Measurements from ENCODE around the gene ARHGAP36. TPM values are rescaled to one million over a fixed set of nuclear protein-coding genes. Genes with fewer than 3 reads are reported as not detected.

ARHGAP36 gene
- polyA plus RNA-seq, 2 of the 4 experiments (the other 2 are of a cell fraction), result not detected

DNA sequence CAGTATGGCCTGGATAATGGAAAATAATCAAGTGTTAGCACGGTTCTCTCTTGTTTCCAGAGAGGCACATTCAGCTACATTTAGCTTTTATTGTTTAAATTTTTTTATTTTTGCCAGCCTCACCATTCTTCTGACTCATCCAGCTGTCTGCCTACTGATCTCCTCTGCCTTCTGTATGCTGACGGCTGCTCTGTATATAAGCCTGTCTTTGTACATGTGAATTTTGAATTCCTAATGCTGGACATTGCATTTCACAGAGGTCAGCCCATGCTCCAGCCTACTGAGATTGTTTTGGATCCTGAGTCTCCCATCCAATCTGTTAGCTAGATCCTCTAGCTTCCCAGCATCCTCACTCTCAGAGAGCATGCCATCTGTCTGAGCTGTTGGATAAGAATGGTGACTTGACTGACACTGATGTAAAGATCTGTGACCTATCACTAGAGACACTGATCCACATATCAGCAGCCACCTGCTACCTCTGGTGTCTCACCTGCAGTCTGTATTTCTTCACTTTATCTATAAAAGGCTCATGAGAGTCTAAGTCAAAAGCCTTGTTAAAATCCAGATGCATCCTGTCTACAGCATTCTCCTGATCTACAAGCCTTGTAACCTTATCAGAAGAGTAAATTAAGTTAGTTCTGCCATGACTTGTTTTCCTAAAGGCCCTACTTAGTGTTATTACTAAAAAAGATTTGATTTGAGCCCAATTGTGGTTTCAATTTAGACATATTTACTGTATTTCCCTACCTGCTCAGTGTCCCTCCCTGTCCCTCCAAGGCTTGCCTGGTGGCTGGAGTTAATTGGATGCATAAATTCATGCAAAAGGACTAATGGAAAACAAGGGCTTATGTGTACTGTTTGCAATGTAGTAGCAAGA lies 25.6 kb upstream of the ARHGAP36 start:
- DNase-seq (ENCODE audit: low read depth in 1 of 2, low spot score in 1 of 2), result no peak
- ATAC-seq, result no peak
- H3K4me1 ChIP-seq, result no peaks in the 10 kb centered on the region
- no peak overlapping the region for H3K4me2 ChIP-seq
- TF ChIP-seq RFX5 (IDR thresholded peaks at IDR 0.05) (no peak), MAZ (IDR thresholded peaks at IDR 0.05; ENCODE audit: borderline replicate concordance, low read depth, low read length) (no peak), TFCP2L1 (CRISPR knock-in tag; IDR thresholded peaks at IDR 0.05) (no peak), HEYL (CRISPR knock-in tag; IDR thresholded peaks at IDR 0.05) (no peak), RNF2 (IDR thresholded peaks at IDR 0.05; ENCODE audit: borderline replicate concordance, low read depth) (no peak), NFE2L2 (conservative IDR thresholded peaks at IDR 0.05; ENCODE audit: low read length) (no peak), REST (IDR thresholded peaks at IDR 0.05) (no peak)
- ChIA-PET CTCF (interaction anchor here (1.2 to 1.8 kb wide), 2 partner anchors 36 to 38 kb away, joined by 3 to 4 read pairs; no protein-coding TSS in a partner anchor), POLR2A (no interaction called here)
- no peak overlapping the region for H3K27ac ChIP-seq
- WGBS (ENCODE audit: missing lambda C conversion rate), result 0% methylated on average over 2 of the region's 2 CpGs
- H3K9me3 ChIP-seq, result no peaks in the 10 kb centered on the region
- H3K4me3 ChIP-seq, result no peak overlapping the region
- FAIRE-seq, result no peak

- no peak for TF ChIP-seq EHMT2 (IDR thresholded peaks at IDR 0.05; ENCODE audit: low read depth)
- TF ChIP-seq, protein P1, sequence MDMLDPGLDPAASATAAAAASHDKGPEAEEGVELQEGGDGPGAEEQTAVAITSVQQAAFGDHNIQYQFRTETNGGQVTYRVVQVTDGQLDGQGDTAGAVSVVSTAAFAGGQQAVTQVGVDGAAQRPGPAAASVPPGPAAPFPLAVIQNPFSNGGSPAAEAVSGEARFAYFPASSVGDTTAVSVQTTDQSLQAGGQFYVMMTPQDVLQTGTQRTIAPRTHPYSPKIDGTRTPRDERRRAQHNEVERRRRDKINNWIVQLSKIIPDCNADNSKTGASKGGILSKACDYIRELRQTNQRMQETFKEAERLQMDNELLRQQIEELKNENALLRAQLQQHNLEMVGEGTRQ (IDR thresholded peaks at IDR 0.05), result no peak
- no peak for TF ChIP-seq POLR2A (IDR thresholded peaks at IDR 0.05; ENCODE audit: low read length)
- no peak for TF ChIP-seq RCOR1 (IDR thresholded peaks at IDR 0.05; ENCODE audit: low read depth, low read length)
- TF ChIP-seq CHD4 (IDR thresholded peaks at IDR 0.05; ENCODE audit: borderline replicate concordance), result no peak
- TF ChIP-seq, protein P2, sequence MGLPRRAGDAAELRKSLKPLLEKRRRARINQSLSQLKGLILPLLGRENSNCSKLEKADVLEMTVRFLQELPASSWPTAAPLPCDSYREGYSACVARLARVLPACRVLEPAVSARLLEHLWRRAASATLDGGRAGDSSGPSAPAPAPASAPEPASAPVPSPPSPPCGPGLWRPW (IDR thresholded peaks at IDR 0.05), result no peak
- CTCF ChIA-PET, result no interaction called here
- Histone ChIP-seq H3K4me1 (no peaks in the 10 kb centered on the region), H3K9me3 (no peaks in the 10 kb centered on the region), H3K4me3 (no peak overlapping the region), H3K4me2 (no peak overlapping the region), H3K27ac (no peak overlapping the region)
- 22% methylated on average over 7 of the region's 7 CpGs for WGBS (ENCODE audit: missing lambda C conversion rate)
- FAIRE-seq (no peak), ATAC-seq (no peak), DNase-seq (ENCODE audit: low read depth in 1 of 2, low spot score in 1 of 2) (no peak)
- POLR2A ChIA-PET, result no interaction called here
Observed at GRCh38 chrX:131034063-131034462, 24.1 kb upstream of the ARHGAP36 start.

DNA sequence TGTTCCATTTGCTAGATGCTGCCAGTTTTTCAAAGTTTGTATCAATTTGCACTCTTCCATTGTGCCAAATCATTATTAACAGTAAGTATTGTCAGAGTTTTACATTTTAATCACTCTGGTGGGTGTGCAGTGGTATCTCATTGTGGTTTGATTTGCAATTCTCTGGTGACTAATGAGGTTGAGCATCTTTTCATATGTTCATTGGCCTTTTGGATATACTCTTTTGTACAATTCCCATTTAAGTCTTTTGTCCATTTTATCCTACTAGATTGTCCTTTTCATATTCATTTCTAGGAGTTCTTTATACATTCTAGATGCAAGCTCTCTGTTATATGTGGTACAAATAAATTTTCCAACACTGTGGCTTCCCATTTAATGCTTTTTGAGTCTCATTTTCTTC lies 17.4 kb upstream of the ARHGAP36 start:
- FAIRE-seq (no peak), DNase-seq (ENCODE audit: low read depth in 1 of 2, low spot score in 1 of 2) (no peak), ATAC-seq (no peak)
- POLR2A ChIA-PET, result no interaction called here
- CTCF ChIA-PET, result no interaction called here
- H3K4me2 ChIP-seq, result no peak overlapping the region
- TF ChIP-seq MAZ (IDR thresholded peaks at IDR 0.05; ENCODE audit: borderline replicate concordance, low read depth, low read length) (no peak), POLR2A (IDR thresholded peaks at IDR 0.05; ENCODE audit: low read length) (no peak), NR3C1 (IDR thresholded peaks at IDR 0.05) (no peak), FOSL2 (IDR thresholded peaks at IDR 0.05) (no peak), FOSL2 (CRISPR knock-in tag; IDR thresholded peaks at IDR 0.05) (no peak), RAD21 (conservative IDR thresholded peaks at IDR 0.05 in 1 of 2, IDR thresholded peaks at IDR 0.05 in 1 of 2) (no peak), CBX8 (IDR thresholded peaks at IDR 0.05) (no peak), JUN (IDR thresholded peaks at IDR 0.05) (no peak), TFCP2L1 (CRISPR knock-in tag; IDR thresholded peaks at IDR 0.05) (no peak), HOXB5 (CRISPR knock-in tag; IDR thresholded peaks at IDR 0.05) (no peak), PBX3 (IDR thresholded peaks at IDR 0.05) (no peak), EP300 (IDR thresholded peaks at IDR 0.05) (no peak), HDAC2 (IDR thresholded peaks at IDR 0.05) (no peak), MYC (IDR thresholded peaks at IDR 0.05; ENCODE audit: borderline replicate concordance, low read length) (no peak)
- TF ChIP-seq, protein P2 (IDR thresholded peaks at IDR 0.05), result no peak
- no peak overlapping the region for H3K4me3 ChIP-seq
- no peaks in the 10 kb centered on the region for H3K9me3 ChIP-seq
- no peaks in the 10 kb centered on the region for H3K4me1 ChIP-seq
- H3K27ac ChIP-seq, result no peak overlapping the region

Measured in A549 (cell line).